ENCODE measurements around the gene GLYR1.

GRCh38 chr16:4768549-4769305 lies 78.4 kb downstream of the GLYR1 start:
- TF ChIP-seq CTCF (conservative IDR thresholded peaks at IDR 0.05; ENCODE audit: low read depth in 2 of 2) (no peak), REST (IDR thresholded peaks at IDR 0.05; ENCODE audit: unreplicated experiment) (no peak), ZNF114 (CRISPR knock-in tag; IDR thresholded peaks at IDR 0.05) (no peak), POLR2AphosphoS5 (IDR thresholded peaks at IDR 0.05; ENCODE audit: low read depth) (peak; percentile 81), CREB1 (CRISPR knock-in tag; IDR thresholded peaks at IDR 0.05; ENCODE audit: low read depth) (peak; percentile 57), EZH2 (IDR thresholded peaks at IDR 0.05; ENCODE audit: low read depth, unreplicated experiment) (no peak), EZH2phosphoT487 (IDR thresholded peaks at IDR 0.05; ENCODE audit: unreplicated experiment) (no peak), JUNB (IDR thresholded peaks at IDR 0.05; ENCODE audit: unreplicated experiment) (no peak), NANOG (IDR thresholded peaks at IDR 0.05; ENCODE audit: borderline replicate concordance) (no peak), ZNF462 (CRISPR knock-in tag; IDR thresholded peaks at IDR 0.05) (no peak), ETS1 (IDR thresholded peaks at IDR 0.05) (peak; percentile 92), ZNF331 (CRISPR knock-in tag; IDR thresholded peaks at IDR 0.05; ENCODE audit: low read depth) (no peak), STAT1 (IDR thresholded peaks at IDR 0.05; ENCODE audit: unreplicated experiment) (no peak)

Measured in GM23338 (cell line).